GM21737 (cell line): ENCODE results near the gene MYO18A.

Experiments
- ATAC-seq: cut with Tn5 transposase; IDR thresholded peaks from one replicate; pipeline ENCODE4 v1.9.1; 2021; ENCODE audit warnings: mild to moderate bottlenecking, moderate library complexity; ENCODE audit not compliant: unreplicated experiment

MYO18A gene

DNA sequence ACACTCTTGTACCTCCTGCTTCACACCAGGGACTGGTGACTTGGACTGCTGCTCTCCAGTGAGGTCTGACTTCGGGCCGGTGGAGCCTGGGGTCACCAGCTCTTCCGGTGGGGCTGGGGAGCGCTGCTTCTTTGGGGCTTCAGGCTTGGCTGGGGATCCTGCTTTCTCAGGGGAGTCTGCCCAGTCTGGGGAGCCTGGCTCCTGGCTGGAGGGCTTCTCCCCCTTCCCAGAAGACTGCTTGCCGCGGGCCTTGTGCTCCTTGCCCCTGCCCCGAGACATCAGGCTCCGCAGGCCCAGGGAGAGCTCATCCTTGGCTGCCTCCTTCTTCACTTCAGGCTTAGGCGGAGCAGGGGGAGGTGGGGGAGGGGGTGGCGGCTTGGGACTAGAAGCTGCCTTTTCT lies 52.4 kb downstream of the MYO18A start:
- ATAC-seq = no peak

DNA sequence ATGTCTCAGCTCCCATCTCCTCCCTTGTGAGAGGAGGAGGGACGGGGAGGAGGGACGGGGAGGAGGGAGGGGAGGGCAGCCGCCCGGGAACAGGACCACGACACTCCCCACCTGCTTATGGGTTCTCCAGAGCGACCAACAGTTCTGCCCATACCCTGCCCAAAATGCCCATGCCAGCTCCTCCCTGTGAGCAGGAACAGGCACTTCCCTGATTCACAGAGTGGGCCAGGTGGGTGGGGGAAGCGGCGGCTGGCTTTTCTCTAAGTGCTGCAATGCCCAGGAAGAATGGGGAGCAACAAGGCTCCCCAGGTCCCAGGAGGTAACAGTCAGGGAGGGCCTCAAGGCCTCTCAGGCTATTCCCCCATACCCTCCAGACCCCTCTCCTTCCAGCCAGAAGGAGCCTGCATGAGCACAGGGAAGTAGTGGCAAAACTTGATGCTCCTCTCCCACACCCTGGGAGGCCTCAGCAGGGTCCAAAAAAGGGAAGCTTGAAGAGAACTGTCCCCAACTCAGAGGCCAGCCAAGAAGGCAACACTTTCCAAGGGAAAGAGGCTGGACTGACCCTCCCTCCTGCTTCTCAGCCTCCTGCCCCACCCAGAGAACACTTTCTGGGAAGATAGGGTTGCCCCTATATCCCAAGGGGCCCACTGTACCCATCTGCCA lies 53.8 kb downstream of the MYO18A start:
- no peak for ATAC-seq

DNA sequence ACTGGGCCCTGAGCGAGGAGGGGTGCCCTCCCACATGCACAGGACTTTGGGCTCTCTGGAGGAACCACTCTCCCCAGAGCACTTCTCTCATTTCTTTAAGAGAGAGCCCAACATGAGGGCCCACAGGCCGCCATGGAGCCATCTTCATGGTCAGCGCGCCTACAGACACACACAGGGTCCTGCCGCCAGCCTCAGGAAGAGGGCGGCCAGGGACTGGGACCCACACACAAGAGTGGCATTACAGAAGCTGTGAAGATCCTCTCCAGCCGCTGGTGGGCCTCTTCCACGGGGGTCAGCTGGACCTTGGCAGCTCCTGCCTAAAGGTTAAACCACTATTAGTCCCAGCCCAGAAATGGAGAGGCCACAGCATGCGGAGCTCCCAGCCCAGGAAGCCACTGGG lies 54.5 kb downstream of the MYO18A start:
- ATAC-seq = no peak

GRCh38 chr17:29124925-29125273 lies 55.3 kb downstream of the MYO18A start:
- ATAC-seq = no peak

GRCh38 chr17:29124135-29124924 lies 55.9 kb downstream of the MYO18A start:
- no peak for ATAC-seq

- no peak for ATAC-seq
These were observed 57.1 kb downstream of the MYO18A start for GRCh38 chr17:29123111-29123510.

- ATAC-seq = no peak
These were observed 58.8 kb downstream of the MYO18A start for GRCh38 chr17:29121442-29121841.

- ATAC-seq = no peak
These were observed 59.8 kb downstream of the MYO18A start for GRCh38 chr17:29120433-29120832.

DNA sequence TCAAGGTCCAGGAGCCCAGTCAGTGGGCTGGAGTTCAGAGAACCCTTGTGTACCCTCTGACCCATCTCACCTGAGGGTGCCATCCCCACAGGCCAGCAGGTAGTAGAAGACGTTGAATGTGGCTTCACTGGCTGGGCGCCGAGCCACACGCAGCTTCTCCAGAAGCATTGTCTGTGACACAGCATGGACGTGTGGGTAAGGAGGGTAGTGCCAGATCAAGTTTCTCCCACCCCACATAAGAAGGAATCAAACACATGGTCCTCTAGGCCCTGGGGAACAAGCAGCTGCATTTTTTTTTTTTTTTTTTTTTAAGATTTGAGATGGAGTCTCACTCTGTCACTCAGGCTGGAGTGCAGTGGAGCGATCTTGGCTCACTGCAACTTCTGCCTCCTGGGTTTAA lies 60.9 kb downstream of the MYO18A start:
- no peak for ATAC-seq

- ATAC-seq = no peak
These were observed 63.1 kb downstream of the MYO18A start for GRCh38 chr17:29116804-29117753.

- no peak for ATAC-seq
These were observed 64.0 kb downstream of the MYO18A start for GRCh38 chr17:29115961-29116803.

DNA sequence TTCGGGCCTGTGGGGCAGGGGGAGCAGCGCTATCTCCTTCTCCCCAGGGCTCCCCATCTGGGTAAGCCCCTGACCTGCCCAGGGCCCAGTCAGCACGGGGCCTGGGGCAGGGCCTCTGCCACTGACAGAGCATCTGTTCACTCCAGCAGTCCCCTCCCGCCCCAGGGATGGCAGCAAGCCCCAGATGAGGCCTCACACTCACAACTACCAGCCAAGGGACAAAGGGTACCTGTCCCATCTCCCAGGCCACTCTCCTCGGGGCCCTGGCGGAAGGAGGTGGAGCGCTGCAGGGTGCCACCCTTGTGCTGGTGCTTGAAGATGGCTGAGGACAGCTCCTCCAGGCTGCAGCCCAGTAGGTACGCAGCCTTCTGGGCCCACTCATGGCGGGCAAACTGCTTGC lies 64.8 kb downstream of the MYO18A start:
- no peak for ATAC-seq

GRCh38 chr17:29114141-29114540 lies 66.1 kb downstream of the MYO18A start:
- ATAC-seq = no peak

GRCh38 chr17:29113334-29113733 lies 66.9 kb downstream of the MYO18A start:
- ATAC-seq = no peak

GRCh38 chr17:29112771-29113295 lies 67.4 kb downstream of the MYO18A start:
- no peak for ATAC-seq

DNA sequence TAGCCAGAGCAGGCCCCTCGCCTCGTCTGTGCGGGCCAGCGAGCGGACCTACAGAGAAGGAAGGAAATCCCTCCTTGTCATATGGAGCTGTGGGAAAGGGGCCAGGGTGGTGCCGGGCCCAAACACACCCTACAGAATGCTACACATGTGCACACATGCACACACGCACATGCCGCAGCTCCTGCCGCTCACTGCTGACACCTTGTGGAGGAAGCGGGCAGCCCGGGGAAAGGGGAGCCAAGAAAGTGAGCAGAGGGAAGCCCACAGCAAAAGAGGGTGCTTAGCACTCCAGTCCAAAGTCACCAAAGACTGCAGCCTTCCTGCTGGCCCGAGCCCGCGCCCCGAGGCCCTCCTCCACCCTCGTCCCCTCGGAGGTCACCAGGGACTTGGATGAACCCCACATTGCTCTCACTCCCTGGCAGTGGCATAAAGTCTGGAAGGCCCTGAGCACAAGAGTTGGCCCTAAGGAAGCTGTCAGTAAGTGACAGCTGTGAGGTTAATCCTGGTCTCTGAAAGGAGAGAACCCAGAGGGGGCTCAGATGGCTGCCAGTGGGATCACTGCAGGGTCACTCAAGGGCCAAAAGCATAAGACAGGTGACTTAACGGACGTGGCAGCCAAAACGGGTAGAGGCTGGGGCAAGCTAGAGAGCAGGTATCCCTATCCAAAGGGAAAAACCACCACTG lies 68.2 kb downstream of the MYO18A start:
- ATAC-seq = no peak

- no peak for ATAC-seq
These were observed 69.8 kb downstream of the MYO18A start for GRCh38 chr17:29110372-29110757.

- ATAC-seq = no peak
These were observed 70.5 kb downstream of the MYO18A start for GRCh38 chr17:29109477-29110371.
